Right forelimb (tissue), 1 donor: Measurements from ENCODE around the gene TNFAIP8.

ENCODE experiments used
- DNase-seq: peaks from one replicate; pipeline ENCODE4 v3.0.0-alpha.2; 2018

TNFAIP8 gene

DNA sequence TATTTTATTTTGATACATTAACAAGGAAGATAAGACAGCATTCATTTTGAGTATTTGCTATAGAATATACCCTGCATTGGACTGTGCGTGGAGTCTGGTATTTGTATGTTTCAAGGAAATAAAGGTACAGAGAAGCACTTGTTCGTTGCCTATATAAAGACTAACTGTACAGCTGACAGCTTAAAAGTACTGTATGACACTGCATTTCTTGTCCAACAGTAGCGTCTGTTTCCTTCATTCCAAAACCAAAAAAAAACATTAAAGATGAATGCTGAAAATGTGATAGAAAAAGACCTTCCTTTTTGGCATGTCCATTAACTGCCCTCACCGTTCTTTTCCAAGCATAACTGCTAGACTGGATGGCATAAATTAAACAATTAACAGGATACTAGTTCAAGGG, 15.3 kb downstream of the TNFAIP8 start:
- no peak for DNase-seq

DNA sequence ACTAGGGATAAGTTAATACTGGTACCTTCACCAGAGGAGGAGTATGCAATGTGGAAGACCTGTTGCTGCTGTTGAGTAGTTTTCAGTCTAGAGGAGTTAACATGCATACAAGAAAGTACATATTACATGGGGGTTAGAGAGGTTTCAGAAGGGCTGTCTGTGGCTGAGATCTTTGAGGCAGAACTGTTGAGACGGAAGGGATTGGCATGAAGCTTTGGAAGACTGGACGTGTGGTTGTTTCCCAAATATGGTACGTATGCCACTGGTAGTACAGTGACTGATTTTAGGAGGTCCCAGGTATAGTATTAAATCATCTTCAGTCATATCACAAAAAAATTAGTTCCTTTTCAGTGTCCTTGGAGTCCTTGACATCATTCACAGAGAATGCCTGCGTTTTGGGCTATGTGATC, 17.6 kb downstream of the TNFAIP8 start:
- no peak for DNase-seq

DNA sequence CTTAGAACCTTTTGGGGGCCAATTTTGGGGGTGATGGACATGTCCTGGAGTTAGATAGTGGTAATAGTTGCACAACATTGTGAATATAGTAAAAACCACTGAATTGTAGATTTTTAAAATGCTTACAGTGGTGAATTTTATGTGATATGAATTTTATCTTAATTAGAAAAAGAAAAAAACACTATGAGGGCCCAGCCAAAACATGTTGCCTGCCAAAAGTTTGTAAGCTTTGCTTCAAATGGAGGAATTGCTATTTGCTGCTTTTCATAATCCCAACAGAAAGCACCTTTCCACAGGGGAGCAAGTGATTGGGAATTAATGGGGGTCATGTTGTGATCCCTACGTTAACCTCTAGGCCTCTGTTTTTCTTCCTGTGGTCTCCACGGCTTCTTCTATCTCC, 19.1 kb downstream of the TNFAIP8 start:
- no peak for DNase-seq

DNA sequence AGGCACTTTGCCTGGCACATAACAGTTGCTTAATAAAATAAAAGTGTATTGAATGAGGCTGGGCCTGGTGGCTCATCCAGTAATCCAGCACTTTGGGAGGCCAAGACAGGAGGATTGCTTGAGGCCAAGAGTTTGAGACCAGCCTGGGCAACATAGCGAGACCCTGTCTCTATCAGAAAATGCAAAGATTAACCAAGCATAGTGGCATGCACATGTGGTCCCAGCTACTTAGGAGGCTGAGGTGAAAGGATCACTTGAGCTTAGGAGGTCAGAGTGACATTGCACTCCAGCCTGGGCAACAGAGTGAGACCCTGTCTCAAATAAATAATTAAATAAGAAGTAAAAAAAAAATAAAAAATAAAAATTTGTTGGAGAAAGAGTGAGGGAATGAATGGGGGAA, 21.2 kb downstream of the TNFAIP8 start:
- DNase-seq, result no peak

DNA sequence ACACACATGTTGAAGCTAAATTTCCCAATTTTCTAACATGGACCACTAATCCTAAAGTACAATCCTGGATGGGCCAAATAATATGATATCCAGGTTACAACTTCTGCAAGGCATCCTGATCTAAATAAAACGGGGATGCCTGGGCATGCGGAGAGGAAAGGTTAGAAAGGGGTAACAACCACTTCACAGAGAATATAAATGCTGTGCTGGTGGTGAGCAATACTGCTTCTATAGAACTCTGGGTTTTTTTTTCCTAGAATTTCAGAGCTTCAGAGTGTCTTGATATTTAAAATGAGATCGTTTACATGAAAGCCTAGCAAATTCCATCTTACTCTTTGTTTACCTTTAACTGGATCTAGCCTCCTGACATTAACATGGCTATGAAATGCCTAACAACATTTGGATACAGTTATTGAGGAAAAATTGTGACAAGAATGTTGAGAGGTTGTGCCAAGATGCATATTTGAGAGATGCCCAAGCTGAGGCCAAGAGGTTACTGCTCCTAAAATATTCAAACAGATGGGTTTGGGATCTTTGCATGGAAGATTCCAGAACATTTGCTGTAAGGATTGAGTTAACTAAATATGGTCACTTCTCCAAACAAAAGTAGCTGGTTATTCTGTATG, 22.4 kb downstream of the TNFAIP8 start:
- no peak for DNase-seq

DNA sequence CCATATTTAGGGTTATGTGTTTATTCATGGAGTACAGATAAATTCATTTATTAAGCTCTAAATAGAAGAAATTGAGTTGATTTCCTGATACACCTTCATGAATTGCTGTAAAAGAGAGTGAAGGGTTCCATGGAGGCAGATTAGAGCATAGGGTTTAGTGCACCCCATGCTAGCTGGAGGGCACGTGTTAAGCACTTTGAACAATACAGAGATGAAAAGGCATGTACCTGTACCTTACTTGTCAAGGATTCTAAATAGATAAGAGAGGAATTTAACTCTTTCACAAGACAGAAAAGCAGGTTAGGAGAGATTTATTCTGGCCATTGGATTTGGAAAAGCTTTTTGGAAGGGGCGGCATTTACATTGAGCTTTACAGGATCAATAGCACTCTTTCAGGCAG, 23.3 kb downstream of the TNFAIP8 start:
- DNase-seq, result no peak

DNA sequence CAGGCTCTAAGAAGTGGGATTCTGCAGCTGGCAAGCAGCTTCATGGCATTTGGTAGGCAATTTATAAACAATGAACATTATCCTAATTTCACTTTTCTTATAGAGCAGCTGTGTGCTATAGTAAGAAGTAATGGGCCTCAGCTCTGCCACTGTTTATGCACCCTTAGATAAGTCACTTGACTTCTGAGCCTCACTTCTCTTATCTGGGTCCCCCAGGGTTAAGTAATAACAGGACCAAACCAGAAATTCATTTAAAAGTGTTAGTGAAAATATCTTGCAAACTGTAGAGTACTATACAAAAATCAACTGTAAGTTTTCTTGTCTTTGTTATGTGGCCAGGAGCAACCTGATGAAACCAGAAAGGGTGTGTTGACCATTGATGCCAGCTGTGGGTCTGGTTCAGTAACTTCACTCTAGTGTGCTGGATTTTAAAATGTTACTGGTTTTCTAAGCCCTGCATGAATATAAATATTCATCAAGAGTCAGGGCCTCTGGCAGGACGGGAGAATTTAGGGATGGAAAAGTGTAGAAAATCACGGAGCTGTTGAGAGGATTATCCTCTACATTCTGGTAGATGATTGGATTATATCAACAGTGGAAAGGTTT, 24.2 kb downstream of the TNFAIP8 start:
- no peak for DNase-seq

DNA sequence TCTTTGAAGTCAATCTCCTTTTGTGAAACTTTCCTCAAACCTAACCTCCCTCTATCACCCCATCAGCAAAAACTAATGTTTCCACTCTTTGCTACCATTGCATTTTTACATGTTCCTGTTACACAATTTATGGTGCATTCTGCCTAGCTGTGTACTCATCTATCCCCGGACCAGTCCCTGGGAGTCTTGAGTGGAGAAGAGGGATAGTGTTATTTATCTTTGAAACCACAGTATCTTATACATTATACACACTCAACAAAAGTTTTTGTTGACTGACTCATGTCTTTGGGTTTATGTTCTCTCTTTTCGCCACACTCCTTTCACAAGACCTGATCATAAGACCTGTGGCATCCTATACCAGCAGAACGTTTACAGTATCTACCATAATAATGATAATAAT, 26.4 kb downstream of the TNFAIP8 start:
- DNase-seq, result no peak

DNA sequence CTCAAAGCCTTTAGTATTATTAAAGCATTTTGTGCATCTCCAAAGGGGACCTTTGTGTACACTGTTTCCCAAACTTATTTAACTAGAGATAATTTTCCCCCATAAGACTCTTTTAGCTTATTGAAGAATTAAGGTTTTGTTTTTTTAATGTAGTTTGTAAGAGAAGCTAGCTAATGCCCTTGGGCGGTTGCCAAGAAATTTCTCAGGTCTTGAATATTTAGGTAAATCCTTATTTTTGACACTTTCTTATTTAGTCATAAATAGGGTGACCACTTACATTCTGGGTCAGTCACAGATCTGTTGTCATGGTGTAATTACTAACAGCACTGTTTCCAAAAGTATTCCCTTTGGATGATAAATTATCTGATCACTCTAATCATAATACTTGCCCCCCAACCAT, 27.2 kb downstream of the TNFAIP8 start:
- no peak for DNase-seq

DNA sequence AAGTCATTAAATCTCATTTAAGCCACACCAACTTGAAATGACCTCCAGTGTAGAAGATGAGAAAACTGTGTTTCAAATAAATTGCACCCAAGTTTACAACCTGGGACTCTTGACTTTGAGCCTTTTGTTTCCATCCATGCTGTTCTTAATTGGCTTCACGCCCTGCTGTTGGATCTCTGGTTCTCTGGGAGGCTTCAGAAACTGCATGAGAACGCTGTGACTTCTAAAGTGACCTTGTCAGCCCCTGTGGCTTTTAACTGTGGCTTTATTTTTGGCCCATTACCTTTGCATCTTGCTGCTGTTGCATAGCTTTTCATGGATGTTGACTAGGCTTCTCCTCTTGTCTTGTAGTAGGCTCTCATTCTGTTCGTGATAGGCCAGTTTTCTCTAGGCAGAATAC, 29.3 kb downstream of the TNFAIP8 start:
- DNase-seq, result no peak

DNA sequence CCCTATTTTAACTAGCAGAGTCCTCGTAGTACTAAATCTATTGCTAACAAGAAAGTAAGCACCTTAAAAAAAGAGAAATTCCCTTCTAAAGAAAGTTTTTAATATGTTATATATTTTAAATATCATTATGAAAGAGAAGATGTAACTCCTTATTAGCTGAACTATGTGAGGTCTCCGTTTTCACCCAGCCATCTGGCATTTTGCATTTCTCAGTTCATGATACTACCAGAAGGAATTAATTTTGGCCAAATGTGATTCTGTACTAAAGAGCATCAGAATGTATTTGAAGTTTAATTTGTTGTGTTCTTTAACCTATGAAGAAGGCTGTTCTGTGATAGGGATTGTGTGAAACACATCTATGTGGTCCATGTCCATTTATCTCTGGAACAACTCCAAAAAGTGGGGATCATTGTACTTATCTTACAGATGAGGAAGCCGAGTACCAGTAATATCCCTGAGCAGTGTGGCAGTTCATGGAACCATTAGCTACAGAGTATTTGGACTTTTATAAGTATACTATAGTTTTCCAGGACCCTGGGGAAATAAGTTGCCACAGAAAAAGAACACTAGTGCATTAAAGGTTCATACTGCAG, 29.8 kb downstream of the TNFAIP8 start:
- no peak for DNase-seq

DNA sequence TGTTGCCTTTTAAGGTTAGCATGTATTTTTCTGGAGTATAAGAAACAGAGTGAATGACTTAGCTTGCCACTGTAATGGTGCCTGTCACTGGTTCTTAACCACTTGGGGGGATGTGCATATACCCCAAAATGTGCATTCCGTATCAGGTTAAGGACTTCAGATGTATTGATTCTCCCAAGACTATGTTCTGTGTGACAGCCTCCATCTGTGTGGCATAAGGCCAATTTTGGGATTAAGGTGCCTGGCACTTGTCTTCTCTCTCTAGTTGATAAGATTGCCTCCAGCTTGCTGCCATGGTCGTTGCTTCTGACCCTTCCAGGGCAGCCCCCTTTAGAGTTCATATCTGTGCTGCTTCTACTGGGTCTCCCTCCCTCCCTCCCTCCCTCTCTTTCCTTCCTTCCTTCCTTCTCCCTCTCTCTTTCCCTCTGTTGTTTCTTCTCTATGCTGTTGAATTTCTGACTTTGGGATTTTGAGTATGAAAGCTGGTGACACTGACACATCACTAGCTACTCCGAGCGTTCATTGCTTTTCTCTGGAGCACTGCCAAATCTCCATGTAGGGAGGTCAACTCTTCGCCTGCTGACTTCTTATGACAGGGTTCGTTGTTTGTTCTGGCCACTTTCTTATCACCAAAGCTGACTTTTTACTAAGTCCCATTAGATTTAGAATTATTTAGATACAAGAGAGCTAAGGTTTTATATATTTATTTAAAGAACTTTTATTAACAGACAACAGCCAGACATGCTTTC, 31.0 kb downstream of the TNFAIP8 start:
- DNase-seq, result no peak

DNA sequence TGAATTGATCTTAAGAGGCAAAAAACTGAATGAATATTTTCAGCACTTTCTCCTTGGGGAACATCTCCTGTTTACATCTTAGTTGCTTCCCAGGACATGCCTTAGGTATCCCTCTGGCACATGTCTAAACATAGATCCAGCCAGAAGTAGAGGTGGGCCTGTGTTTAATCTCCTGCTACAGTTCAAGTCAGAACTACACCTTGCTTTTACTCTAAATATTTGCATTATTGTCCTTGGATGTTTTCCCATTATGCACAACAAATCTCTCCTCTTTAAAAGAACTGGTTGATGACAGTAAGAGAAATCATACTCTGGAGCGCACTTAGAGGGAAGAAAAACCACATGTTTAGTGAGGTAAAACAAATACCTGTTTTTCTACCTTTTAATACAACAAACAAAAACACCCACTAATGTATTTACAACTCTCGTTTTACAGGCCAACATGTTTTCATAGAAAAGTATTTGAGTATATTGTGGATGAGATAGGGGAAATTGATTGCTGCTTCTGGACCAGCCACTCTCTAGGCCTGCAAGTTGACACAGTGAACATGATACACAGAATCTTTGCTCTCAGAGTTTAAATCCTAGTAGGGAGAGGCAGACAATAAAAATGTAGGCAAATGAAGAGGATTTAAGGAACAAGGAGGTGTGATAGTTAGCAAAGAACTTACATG, 32.3 kb downstream of the TNFAIP8 start:
- no peak for DNase-seq

DNA sequence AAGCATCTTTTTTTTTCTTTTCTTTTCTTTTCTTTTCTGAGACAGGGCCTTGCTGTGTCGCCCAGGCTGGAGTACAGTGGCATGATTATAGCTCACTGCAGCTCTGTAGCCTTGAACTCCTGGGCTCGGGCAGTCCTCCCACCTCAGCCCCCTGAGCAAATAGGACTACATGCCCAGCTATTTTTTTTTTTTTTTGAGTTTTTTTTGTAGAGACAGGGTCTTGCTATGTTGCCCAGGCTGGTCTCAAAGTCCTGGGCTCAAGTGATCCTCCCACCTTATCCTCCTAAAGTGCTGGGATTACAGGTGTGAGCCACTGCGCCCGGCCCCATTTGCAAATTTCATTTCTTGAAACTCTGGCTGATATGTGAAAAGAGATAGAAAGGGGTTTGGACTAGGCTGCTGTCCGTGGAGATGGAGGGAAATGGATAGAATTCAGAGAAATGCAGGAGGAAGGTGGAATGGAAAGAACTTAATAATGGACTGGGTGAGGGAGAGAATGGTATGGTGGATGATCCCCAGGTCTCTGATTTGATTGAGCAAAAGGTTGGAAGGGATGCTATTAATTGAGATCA, 32.9 kb downstream of the TNFAIP8 start:
- no peak for DNase-seq

DNA sequence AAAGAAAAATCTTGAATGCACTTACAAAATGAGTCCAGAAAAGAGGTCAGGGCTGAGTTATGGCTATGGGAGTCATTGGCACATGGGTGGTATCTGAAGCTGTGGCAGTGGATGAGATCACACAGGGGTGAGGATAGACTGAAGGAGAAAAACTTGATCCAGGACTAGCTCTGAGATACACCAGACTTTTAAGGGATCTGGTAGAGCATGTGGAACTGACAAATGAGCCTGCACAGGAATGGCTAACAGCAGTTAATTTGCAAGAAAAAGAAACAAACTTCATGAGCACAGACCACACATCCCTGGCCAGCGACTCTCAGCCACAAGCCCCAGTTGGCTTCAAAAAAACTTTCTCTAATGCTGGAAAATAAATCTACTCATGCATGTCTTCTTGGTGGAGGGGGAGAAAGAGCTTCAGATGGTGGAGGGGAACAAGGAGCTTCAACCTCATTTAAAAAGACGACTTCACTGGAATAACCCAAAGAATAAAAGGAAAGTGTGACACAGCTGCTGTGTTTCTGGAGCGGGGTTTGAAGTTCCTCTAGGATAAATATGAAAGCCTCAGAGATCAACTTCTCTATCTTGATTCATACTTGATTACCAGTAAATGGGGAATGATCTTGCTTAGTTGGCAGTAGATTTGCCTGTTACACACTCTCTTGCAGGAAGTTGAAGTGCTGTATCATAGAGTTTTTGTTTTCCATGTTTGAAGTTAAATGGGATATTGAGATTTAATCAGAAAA, 33.6 kb downstream of the TNFAIP8 start:
- DNase-seq, result no peak

DNA sequence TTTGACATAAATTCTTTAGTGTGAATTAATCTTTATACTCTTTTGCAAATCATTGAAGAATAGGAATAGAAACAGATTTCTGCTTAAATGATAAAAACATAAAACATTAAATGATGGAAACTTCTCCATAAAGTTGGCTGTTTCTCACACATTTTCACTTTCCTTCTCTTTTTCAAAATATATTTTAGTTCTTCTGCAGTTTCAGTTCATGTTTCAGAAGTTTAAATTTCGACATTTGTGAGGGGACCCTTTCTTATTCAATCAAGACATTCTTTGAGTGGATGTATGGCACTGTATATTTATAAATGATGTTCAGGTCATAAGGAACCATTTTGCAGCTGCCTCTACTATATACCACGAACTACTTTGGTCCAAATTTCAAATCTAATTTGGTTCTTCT, 34.6 kb downstream of the TNFAIP8 start:
- no peak for DNase-seq

DNA sequence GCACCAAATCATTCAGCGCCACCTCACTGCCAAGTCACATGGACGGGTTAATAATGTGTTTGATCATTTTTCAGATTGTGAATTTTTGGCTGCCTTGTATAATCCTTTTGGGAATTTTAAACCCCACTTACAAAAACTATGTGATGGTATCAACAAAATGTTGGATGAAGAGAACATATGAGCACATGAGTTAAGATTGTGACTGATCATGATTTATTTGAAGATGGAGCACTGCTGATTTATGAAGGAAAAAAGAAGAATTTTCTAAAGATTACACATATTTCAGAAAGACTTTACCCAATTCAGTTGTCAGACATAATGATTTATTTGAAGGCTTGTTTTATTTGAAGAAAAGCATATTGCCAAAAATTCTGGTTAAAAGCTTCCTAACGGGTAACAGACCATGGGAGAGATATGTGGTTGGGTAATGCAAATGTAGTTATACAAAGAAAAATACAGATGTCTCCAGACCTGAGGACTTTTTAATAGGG, 37.4 kb downstream of the TNFAIP8 start:
- no peak for DNase-seq

DNA sequence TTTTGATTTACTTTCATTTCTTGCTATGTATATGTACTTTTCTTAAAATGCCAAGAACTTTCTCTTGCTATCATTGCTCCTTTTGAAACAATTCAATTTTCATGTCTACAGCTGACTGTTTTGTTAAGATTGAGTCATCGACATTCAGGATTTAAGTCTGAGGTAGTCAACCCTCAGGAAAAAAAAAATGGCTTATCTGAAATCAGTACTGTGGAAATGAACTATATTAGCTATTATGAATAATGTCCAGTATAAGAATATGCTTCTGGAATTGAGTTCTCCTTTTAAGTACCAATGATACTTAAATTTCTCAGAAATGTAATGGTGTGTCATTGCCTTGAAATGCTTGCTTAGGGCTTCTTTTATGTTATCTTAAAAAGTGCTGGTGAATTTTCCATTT, 37.9 kb downstream of the TNFAIP8 start:
- DNase-seq, result no peak

DNA sequence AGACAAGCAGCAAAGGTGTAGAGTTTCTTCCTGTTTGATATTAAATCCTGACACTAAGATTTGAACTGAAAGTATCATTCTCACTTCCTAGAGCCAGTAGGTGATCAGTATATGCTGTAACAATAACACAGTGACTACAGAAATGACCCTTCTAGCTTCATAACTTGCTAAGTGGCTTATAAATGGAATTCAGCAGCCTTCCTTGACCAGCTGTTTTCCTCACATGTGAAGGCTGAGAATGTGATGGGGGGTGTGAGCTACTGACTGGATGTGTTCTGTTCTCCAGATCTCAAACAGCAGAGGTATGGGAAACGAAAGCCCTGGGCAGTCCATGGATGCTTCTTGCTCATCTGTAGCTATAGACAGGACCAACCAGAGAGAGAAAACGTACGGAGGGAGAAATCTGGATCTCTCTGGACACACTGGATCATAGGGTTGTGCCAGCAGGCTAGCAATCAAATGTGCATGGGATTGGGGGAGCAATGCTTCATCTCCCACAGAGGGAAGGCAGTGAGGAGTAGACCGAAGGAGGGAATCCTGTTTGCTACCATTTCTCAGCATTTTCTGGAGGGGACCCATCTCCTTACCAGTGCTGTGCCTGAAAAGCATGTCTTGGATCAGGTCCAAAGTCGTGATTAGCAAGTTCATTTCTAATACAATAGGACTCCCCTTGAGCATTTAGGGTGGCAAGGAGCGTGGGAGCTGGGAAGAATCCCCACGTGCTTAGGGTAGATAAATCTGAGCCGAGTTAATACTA, 39.4 kb downstream of the TNFAIP8 start:
- no peak for DNase-seq

DNA sequence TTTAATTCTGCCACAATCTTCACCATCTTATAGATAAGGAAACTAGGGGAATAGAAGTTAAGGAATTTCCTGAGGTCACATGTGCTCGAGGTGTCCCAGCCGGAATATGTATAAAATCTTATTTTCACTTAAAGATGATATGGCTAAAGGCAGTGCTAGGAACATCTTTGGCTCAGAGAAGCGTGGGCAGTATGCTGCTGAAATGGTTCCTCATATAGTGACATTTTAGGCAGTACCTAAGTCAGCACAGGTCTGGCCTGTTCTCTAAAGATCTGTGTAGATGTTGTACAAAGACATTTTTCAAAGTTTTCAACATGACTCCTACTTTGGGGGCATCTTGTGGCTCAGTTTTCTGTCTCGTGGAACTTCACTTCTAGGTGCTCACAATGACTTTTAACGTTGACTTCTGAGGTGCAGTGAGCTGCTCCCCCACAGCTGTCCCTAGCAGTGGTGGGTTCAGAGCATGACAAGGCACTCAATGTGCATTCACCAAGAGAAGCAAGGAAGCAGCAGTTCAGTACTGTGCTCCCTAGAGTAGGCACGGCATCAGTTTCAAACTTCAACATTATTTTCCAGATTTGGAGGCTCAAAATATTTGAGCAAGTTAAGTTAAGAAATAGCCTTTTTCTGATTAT, 40.3 kb downstream of the TNFAIP8 start:
- DNase-seq, result no peak
